ENCODE measurements around the gene IPO13.

GRCh38 chr1:44013949-44014348, 67.2 kb downstream of the IPO13 start:
- TF ChIP-seq POLR2AphosphoS5 (IDR thresholded peaks at IDR 0.05) (no peak), CTCF (IDR thresholded peaks at IDR 0.05) (no peak)

Measured in transverse colon (tissue), 4 donors.